GM21390 (cell line): ENCODE results near the gene CLEC17A.
"Not testable (repeated sequence)": the region's sequence is repeated elsewhere in the genome, so short reads cannot be mapped to it uniquely, and the experiment has no call there.

Source experiments
- ATAC-seq: cut with Tn5 transposase; IDR thresholded peaks from one replicate; pipeline ENCODE4 v1.9.1; 2021; ENCODE audit not compliant: unreplicated experiment

CLEC17A gene

DNA sequence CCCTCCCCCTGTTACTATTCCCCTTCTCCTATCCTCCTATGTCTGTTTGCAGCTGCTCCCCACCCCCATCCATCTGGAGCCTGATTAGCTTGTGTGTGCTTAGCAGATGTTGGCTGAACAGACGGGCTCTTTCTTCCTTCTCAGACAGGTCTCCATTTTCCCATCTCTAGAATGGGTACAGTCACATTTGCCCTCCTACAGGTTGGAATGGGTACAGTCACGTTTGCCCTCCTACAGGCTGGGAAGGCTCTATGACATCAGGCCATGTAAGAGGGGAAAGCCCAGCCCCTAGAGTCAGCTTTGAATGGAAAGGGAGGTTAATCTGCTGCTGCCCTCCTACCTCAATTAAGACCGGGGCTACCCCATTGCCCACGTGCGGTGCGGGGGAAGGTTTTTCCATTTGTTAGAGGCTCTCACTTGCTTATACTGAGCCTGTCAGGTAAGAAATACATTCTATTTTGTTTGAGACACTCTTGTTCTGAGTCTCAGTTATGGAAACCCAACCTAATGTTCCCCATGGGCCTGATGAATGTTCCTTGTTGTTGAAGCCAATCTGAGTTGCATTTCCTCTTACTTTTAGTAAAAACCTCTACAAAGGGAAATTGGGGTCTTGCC is 2.2 kb upstream of the CLEC17A start:
- ATAC-seq: no peak

DNA sequence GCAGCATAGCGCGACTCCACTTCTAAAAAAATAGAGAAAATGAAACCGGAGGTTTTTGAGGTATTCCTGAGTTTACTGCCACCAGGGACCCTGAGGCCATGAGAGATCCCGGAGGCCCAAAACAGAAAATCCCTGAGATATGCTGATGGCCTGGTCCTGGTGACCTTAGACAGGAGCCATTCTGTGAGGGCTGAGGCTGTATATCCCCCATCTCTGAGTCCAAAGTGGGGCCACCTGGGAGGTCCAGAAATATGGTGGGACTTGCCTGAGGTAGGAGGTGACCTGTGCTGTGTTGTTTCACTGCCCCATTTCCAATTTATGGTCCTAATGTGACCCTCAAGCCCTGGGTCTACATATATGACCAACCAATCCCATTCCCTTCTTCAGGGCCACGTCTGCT is 1.5 kb downstream of the CLEC17A start:
- ATAC-seq: not testable (repeated sequence)

DNA sequence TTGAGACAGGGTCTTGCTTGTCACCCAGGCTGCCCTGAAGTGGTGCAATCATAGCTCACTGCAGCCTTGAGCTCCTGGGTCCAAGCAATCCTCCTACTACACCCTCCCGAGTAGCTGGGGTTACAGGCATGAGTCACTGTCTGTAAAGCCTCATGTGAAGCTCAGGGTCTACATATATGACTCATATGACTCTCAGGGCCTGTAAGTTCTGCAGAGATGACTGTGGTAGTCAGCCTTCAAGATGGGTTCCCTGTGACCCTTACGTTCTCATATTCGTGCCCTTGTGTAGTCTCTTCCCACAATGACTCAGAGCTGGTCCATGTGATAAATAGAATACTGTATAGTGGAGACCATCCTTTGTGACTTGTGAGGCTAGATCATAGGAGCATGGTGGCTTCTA is 2.3 kb downstream of the CLEC17A start:
- peak; percentile 67 for ATAC-seq

DNA sequence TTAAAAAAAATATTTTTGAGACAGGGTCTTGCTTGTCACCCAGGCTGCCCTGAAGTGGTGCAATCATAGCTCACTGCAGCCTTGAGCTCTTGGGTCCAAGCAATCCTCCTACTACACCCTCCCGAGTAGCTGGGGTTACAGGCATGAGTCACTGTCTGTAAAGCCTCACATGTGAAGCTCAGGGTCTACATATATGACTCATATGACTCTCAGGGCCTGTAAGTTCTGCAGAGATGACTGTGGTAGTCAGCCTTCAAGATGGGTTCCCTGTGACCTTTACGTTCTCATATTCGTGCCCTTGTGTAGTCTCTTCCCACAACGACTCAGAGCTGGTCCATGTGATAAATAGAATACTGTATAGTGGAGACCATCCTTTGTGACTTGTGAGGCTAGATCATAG is 6.5 kb downstream of the CLEC17A start:
- ATAC-seq: not testable (repeated sequence)

DNA sequence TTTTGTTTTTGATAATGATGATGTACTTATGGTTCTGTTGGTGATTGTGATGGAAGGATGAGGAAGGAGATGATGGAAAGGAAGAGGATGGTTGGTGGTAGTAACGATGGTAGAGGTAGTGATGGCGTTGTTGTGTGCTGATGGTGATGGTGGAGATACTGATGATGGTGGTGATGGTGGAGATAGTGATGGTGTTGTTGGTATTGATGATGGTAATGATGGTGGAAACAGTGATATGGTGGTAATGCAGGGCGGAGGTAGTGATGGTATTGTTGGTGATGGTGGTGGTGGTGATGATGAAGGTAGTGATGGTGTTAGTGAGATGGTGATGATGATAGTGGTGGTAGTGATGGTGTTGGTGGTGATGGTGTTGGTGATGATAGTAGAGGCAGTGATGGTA is 12.7 kb downstream of the CLEC17A start:
- no peak for ATAC-seq

DNA sequence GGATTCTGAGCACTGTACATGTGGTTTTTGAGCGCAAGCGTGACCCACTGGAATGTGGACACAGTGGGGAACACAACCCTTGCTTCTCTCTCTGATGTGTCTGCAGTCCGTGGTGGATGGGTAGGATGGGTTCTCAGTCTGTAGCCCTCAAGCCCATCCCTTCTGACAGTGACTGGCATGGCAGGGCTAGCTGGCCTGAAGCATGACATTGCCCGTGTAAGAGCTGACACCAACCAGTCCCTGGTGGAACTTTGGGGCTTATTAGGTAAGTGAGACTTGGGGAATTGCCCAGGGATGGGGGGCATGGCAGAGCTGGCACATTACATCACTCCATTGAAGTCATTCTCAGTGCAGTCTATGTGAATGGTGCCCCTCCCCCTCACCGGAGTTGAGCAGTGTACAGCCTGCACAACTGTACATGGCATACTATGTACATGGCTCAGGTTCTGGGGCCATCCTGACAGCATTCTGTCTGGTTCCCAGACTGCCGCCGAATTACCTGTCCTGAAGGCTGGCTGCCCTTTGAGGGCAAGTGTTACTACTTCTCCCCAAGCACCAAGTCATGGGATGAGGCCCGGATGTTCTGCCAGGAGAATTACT is 16.8 kb downstream of the CLEC17A start:
- ATAC-seq: no peak

DNA sequence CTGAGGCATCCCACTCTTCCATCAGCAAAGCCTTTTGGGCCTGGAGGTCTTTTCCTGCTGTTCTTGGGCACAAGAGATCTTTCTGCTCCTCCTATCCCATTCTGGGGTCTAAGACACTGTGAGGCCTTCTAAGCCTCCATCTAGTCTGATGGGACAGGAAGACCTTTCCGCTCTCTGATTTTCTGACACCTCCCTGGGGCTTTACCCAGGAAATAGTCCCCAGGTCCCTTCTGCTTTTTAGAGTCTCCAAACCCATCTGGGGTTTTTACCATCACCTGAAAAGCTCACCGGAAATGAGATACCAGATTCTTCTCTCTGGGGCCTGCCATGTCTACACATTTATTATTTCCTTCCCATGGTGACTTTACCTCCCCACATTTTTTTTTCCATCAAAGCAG is 21.1 kb downstream of the CLEC17A start:
- peak; percentile 88 for ATAC-seq

DNA sequence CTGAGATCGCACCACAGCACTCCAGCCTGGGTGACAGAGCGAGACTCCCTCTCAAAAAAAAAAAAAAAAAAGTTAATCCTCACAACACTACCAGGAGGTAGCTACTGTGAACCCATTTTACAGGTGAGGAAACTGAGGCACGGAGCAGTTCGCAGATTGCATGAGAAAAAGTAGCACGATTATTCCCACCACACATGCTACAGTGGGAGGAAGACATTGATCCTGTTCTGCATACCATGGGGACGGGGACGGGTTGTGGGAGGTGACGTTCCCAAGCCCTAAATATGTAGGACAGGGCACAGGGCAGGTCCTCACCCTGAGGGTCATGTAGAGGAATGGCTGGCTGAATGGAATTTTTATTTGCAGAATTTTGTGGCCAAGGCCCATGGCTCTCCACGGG is 23.7 kb downstream of the CLEC17A start:
- ATAC-seq: no peak

DNA sequence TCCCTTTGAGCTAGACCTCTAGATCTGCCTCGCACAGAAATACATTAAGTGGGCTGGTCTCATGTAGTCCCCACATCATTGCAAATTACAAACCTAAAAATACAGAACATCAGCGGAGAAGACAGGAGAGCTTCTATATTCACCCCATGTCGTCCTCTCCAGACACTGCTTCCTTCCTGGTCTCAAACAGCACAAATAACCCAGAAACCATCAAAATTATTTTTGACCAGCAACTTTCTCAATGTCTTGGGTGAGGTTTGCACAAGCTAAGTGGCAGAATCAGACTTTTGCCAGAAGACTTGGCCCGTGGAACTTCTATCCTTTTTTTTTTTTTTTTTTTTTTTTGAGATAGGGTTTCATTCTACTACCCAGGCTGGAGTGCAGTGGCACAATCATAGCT is 28.2 kb downstream of the CLEC17A start:
- ATAC-seq: no peak

DNA sequence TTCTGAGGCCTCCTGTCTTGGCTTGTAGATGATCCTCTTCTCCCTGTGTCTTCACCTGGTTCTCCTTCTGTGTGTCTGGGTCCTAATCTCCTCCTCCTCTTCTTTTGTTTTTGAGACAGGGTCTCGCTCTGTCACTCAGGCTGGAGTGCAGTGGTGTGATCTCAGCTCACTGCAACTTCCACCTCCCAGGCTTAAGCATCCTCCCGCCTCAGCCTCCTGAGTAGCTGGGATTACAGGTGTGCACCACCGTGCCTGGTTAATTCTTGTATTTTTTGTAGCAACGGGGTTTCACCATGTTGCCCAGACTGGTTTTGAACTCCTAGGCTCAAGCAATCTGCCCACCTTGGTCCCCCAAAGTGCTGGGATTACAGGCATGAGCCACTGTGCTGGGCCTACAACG is 29.4 kb downstream of the CLEC17A start:
- not testable (repeated sequence) for ATAC-seq

DNA sequence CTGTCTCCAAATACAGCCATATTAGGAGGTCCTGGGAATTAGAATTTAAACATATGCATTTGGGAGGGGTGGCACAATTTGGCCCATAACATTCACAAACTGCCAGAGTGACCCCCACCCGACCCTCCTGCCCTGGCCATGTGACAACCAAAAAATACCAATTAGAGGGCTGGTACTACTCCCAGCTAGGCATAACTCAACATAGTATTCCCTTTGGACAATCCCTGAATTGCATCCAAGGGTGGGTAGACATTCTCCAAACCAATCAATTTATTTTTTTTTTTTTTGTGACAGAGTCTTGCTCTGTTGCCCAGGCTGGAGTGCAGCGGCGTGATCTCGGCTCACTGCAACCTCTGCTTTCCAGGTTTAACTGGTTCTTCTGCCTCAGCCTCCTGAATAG is 29.8 kb downstream of the CLEC17A start:
- ATAC-seq: no peak

DNA sequence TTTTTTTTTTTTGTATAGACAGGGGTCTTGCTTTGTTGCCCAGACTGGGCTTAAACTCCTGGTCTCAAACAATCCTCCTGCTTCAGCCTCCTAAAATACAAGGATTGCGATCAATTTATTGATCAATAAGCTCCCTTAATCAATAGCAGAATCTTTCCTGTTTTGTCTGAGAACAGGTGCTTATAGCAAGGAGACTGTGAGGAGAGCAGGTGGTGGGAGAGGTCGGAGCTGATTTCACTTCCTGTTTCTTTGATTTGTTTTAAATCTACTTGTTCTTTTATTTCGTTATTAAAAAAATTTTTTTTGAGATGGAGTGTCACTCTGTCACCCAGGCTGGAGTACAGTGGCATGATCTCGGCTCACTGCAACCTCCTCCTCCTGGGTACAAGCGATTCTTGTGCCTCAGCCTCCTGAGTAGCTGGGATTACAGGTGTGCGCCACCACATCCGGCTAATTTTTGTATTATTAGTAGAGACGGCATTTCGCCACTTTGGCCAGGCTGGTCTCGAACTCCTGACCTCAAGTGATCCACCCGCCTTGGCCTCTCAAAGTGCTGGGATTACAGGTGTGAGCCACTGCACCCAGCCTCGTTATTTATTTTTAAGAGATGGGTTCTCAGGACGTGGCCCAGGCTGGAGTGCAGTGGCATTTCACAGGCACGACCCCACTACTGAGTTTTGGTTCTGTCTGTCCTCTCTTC is 30.7 kb downstream of the CLEC17A start:
- ATAC-seq: not testable (repeated sequence)

DNA sequence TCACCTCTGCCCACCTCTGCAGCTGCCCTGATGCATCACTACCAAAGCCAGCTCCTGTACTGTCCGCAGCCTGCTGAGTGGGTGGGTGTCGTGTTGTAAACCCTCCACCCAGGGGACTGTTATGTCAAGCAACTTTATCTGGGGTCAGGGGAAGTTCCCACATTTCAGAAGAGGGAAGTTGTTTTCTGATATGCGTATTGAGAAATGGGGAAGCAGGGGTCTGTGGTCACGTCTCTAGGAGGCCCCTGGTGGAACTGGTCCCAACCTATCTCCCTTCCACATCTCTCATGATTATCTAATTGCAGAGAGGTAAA is 31.2 kb downstream of the CLEC17A start:
- no peak for ATAC-seq

DNA sequence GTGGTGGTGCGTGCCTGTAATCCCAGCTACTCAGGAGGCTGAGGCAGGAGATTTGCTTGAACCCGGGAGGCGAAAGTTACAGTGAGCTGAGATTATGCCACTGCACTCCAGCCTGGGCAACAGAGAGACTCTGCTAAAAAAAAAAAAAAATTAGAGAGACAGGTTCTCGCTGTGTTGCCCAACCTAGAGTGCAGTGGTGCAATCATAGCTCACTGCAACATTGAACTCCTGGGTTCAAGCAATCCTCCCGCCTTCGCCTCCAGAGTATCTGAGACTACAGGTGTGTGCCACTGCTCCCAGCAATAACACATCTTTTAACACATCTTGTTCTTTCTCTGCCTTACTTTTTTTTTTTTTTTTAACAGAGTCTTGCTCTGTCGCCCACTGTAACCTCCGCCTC is 32.7 kb downstream of the CLEC17A start:
- ATAC-seq: no peak

DNA sequence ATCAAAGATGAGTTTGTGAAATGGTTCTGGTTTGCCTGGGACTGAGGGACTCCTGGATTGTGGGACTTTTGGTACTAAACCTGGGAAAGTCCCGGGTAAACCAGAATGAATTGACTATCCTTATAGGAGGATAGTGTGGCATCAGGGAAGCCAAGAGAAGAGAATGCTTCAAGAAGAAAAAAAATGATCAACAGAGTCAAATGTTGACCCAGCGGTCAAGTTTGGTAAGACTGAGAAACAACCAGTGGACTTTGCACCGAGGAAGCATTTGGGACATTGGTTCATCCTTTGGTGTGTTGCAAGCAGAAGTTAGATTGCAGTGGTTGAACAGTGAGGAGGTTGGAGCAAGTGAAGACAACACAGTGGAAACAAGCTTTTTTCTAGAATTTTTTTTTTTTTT is 33.5 kb downstream of the CLEC17A start:
- ATAC-seq: no peak

DNA sequence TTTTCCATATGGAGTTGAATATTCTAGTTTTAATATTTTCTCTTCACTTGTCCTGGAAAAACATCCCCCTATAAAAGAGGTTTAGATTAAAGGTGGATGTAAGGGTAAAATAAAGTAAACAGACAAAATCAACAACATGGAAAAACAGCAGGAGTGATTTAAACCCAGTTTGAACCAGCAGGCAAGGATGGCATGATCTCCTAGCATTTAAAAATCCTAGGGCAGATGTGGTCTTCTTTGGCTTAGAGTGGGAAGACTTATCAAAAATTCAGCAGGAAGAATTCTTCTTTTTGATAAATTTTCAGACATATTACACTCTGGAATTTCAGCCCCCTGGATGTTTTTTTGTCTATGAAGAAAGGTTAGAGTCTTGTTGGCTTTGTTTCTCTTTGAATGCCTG is 36.5 kb downstream of the CLEC17A start:
- no peak for ATAC-seq

DNA sequence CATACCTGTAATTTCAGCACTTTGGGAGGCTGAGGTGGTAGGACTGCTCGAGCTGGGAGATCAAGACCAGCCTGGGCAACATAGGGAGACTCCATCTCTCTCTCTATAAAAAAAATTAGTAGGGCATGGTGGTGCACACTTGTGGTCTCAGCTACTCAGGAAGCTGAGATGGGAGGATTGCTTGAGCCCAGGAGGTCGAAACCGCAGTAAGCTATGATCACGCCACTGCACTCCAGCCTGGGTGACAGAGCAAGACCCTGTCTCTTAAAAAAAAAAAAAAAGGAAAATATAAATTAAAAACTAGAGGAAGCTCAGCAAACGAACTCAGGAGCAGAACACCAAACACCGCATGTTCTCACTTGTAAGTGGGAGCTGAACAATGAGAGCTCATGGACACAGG is 41.6 kb downstream of the CLEC17A start:
- not testable (repeated sequence) for ATAC-seq

DNA sequence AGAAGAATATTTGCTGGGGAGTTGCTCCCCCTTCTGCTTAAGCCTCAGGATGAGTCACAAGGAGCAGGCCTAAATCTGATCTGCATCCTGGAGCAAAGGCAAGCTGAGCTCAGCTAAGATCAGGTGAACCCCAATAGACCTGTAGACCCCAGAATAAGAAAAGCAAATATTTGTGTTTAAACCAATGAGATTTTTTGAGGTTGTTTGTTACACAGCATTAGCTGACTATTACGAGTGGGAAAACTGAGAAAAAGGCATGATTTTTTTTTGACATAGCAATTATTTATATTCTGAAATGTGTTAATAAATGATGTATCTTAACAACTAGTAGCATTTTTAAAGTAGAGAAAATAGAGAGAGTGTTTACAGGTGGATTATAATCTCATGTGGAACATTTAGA is 46.7 kb downstream of the CLEC17A start:
- ATAC-seq: no peak

DNA sequence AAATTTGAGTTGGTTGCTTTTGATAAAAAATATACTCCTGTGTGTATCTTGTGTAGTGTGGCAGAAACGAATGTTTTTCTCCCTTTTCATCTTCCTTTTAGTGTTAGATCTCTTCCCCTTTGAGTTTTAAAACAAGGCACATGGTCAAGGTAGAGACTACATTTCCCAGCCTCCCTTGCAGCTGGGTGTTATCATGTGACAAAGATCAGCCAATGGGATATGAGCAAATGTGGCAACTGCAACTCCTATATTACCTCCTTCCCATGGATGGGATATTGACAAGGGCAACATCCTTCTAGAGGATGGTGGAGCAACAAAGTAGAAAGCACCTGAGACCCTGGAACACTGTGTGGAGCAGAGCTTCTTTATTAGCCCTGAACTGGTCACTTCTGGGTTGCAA is 49.4 kb downstream of the CLEC17A start:
- no peak for ATAC-seq

DNA sequence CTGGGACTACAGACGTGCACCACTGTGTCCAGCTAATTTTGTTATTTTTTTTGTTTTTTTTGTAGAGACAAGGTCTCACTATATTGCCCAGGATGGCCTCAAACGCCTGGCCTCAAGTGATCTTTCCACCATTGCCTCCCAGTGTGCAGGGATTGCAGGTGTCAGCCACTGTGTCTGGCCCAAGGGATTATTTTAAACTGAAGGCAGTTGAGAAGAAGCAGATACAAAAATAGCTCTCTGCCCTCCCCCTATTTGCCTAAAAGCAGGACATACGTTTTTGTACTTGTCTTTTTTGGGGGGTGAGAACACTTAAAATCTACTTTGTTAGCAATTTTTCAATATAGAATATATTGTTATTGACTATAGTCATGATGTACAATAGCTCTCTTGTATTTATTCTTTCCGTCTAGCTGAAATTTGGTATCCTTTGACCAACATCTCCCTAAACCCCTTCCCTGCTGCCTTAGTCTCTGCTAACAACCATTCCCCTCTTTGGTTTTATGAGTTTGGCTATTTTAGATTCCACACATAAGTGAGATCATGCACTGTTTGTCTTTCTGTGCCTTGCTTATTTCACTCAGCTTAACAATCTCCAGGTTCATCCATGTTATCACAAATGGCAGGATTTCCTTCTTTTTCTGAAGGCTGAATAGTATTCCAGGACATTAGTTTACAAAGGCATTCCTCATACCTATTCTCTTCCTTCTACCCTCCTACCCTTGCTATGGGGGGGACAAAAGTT is 56.8 kb downstream of the CLEC17A start:
- no peak for ATAC-seq

DNA sequence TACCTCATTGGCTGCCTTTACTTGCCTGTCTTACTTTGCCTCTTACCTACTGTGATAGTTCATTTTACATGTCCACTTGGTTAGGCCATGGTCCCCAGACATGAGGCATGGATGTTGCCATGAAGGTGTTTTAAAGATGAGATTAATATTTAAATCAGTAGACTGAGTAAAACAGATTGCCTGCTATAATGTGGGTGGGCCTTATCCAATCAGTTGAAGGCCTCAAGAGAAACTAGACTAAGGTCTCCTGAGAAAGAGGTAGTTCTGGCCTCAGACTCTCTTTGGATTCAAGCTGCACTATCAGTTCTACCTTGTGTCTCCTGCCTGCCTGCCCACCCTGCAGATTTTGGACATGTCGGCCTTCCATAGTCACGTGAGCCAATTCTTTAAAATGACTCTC is 65.6 kb downstream of the CLEC17A start:
- ATAC-seq: no peak

DNA sequence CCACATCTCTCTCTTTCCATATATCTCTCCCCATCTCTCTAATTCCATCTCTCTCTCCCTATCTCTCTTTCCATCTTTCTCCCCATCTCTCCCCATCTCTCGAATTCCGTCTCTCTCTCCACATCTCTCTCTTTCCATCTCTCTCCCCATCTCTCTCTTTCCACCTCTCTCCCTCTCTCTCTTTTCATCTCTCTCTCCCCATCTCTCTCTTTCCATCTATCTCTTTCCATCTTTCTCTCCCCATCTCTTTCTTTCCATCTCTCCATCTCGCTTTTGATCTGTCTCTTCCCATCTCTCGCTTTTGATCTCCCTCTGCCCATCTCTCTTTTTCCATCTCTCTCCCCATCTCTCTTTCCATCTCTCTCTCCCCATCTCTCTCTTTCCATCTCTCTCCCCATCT is 66.1 kb downstream of the CLEC17A start:
- ATAC-seq: no peak
